ENCODE results near the gene NEDD4L.

NEDD4L gene

DNA sequence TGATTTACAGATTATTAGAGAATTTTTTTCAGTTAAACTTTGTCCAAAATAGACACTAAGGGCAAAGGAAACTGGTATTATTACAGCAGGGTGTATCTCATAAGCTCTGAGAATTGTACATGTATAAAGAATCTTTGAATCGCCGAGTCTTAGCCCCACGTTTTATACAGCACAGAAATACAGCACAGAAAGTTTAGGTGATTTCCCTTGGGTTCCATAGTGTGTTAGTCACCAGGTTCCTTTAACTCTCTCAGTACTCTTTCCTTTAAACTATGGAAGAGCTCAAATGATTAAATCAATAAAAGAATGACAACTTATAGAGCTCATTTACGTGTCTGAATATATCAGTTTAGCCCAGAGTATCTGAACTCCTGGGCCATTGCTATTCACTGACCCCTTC is 256.8 kb downstream of the NEDD4L start:
- no peaks in the 10 kb centered on the region for H3K27me3 ChIP-seq
- H3K4me1 ChIP-seq = no peaks in the 10 kb centered on the region
- H3K9me3 ChIP-seq = no peaks in the 10 kb centered on the region
- no peak overlapping the region for H3K4me3 ChIP-seq (ENCODE audit: low read depth, low read length)
- no peak for DNase-seq
- H3K36me3 ChIP-seq = no peaks in the 10 kb centered on the region
- TF ChIP-seq CTCF (IDR thresholded peaks at IDR 0.05; ENCODE audit: low read depth, low read length) = no peak

DNA sequence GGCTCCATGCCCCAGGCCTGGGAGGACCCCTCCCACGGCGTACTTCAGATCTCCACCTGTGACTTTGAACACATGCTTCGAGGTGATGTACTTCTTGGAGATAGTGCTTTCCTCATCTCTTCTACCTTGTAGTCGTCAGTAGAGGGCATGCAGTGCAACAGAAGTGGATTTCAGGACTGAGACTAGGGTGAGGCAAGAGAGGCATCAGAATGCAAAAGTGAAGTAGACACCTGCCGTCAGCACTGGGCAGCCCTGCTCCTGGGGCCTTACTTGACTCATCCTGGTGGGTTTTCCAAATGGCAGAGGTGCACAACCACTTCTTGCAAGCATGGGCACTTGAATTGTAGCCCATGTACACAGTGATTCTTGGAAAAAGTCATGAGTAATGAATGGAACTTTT is 258.8 kb downstream of the NEDD4L start:
- no peak overlapping the region for H3K4me3 ChIP-seq (ENCODE audit: low read depth, low read length)

GRCh38 chr18:58303363-58303762 is 259.3 kb downstream of the NEDD4L start:
- H3K27me3 ChIP-seq = no peaks in the 10 kb centered on the region
- H3K9me3 ChIP-seq = no peaks in the 10 kb centered on the region
- no peak overlapping the region for H3K4me3 ChIP-seq (ENCODE audit: low read depth, low read length)
- no peak for DNase-seq
- no peaks in the 10 kb centered on the region for H3K4me1 ChIP-seq
- no peak for TF ChIP-seq CTCF (IDR thresholded peaks at IDR 0.05; ENCODE audit: low read depth, low read length)
- H3K36me3 ChIP-seq = no peaks in the 10 kb centered on the region

More for the DNA sequence above, 258.8 kb downstream of the NEDD4L start:
- no peaks in the 10 kb centered on the region for H3K36me3 ChIP-seq
- H3K4me1 ChIP-seq = no peaks in the 10 kb centered on the region
- DNase-seq = no peak
- TF ChIP-seq CTCF (IDR thresholded peaks at IDR 0.05; ENCODE audit: low read depth, low read length) = no peak
- no peaks in the 10 kb centered on the region for H3K27me3 ChIP-seq
- no peaks in the 10 kb centered on the region for H3K9me3 ChIP-seq

- DNase-seq = no peak
- Histone ChIP-seq H3K36me3 (no peaks in the 10 kb centered on the region), H3K9me3 (no peaks in the 10 kb centered on the region), H3K4me3 (ENCODE audit: low read depth, low read length) (no peak overlapping the region), H3K4me1 (no peaks in the 10 kb centered on the region), H3K27me3 (no peaks in the 10 kb centered on the region)
- TF ChIP-seq CTCF (IDR thresholded peaks at IDR 0.05; ENCODE audit: low read depth, low read length) = no peak
These were observed 261.8 kb downstream of the NEDD4L start for GRCh38 chr18:58305792-58306191.

GRCh38 chr18:58307441-58307840 is 263.4 kb downstream of the NEDD4L start:
- Histone ChIP-seq H3K9me3 (no peaks in the 10 kb centered on the region), H3K36me3 (no peaks in the 10 kb centered on the region), H3K4me3 (ENCODE audit: low read depth, low read length) (no peak overlapping the region), H3K27me3 (no peaks in the 10 kb centered on the region), H3K4me1 (no peaks in the 10 kb centered on the region)
- no peak for TF ChIP-seq CTCF (IDR thresholded peaks at IDR 0.05; ENCODE audit: low read depth, low read length)
- no peak for DNase-seq

DNA sequence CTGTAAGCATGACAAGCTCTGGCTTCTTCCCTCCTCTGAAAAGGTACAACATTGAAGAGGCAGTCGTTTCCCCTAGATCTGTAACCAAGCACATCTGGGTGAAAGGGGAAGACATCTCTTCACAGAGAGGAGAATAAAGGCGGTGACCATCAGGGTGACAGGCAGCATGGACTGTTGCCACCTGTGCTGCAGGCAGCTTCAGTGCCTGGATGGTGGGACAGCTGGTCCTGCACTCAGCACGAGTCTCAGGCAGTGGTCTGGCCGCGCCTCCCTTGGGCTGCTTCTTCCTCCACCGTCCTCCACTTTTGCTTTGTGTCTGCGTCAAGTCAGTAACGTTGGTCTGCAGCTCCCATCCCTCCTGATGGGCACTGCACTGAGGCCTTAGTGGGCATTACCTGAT is 264.4 kb downstream of the NEDD4L start:
- H3K27me3 ChIP-seq = no peaks in the 10 kb centered on the region
- no peaks in the 10 kb centered on the region for H3K9me3 ChIP-seq
- no peaks in the 10 kb centered on the region for H3K4me1 ChIP-seq
- no peak for DNase-seq
- H3K36me3 ChIP-seq = no peaks in the 10 kb centered on the region
- no peak overlapping the region for H3K4me3 ChIP-seq (ENCODE audit: low read depth, low read length)
- no peak for TF ChIP-seq CTCF (IDR thresholded peaks at IDR 0.05; ENCODE audit: low read depth, low read length)
